NT2/D1 (cell line): ENCODE measurements around the gene SPACA6.

Source experiments
- DNase-seq: peaks from one replicate; pipeline ENCODE4 v3.0.0-alpha.2; 2011; ENCODE audit warnings: low read depth, low spot score
- H3K27me3 ChIP-seq: 2 replicates; pipeline ENCODE4 v1.6.0; 2011; ENCODE audit warnings: mild to moderate bottlenecking; ENCODE audit not compliant: insufficient read length, insufficient read depth
- H3K36me3 ChIP-seq: 2 replicates; pipeline ENCODE4 v1.6.1; 2011; ENCODE audit warnings: mild to moderate bottlenecking, low read length, mixed read lengths; ENCODE audit not compliant: insufficient read depth, insufficient read length
- H3K4me1 ChIP-seq: 2 replicates; pipeline ENCODE4 v1.5.1; 2011; ENCODE audit not compliant: insufficient read depth, insufficient read length
- H3K4me3 ChIP-seq: 2 replicates; pipeline ENCODE4 v1.5.1; 2011; ENCODE audit warnings: low read depth; ENCODE audit not compliant: insufficient read length
- H3K9ac ChIP-seq: 2 replicates; pipeline ENCODE4 v1.6.0; 2011; ENCODE audit warnings: low read depth; ENCODE audit not compliant: insufficient read length
- H3K9me3 ChIP-seq: 2 replicates; pipeline ENCODE4 v1.5.1; 2011; ENCODE audit warnings: mild to moderate bottlenecking, low read length; ENCODE audit not compliant: insufficient read depth
- SUZ12 ChIP-seq: IDR thresholded peaks from 2 replicates; pipeline ENCODE4 v1.6.1; 2011; ENCODE audit not compliant: insufficient read length, insufficient read depth; ENCODE audit errors: extremely low read depth
- YY1 ChIP-seq: IDR thresholded peaks from 2 replicates; pipeline ENCODE4 v1.6.1; 2011; ENCODE audit not compliant: insufficient read length, insufficient read depth
- ZNF274 ChIP-seq: IDR thresholded peaks from 2 replicates; pipeline ENCODE4 v1.6.1; 2011; ENCODE audit warnings: mild to moderate bottlenecking, low read depth, low read length

Gene SPACA6

GRCh38 chr19:51689751-51690453, 3.2 kb upstream of the SPACA6 start:
- Histone ChIP-seq H3K27me3 (no peaks in the 10 kb centered on the region), H3K9ac (peak overlapping the region; percentile 81), H3K9me3 (peaks cover 18% of the 10 kb centered on the region), H3K4me3 (peak overlapping the region; percentile 68), H3K36me3 (peaks cover 28% of the 10 kb centered on the region), H3K4me1 (peaks cover 2% of the 10 kb centered on the region)
- TF ChIP-seq ZNF274, result no peak
- TF ChIP-seq SUZ12, result no peak
- TF ChIP-seq YY1, result no peak
- peak; percentile 49 for DNase-seq

- peaks cover 34% of the 10 kb centered on the region for H3K36me3 ChIP-seq
- H3K4me1 ChIP-seq, result peaks cover 2% of the 10 kb centered on the region
- H3K27me3 ChIP-seq, result no peaks in the 10 kb centered on the region
- H3K9me3 ChIP-seq, result peaks cover 12% of the 10 kb centered on the region; the same call in 1 of the 2 replicates
- no peak for DNase-seq
- no peak for TF ChIP-seq YY1
- TF ChIP-seq SUZ12, result no peak
- TF ChIP-seq ZNF274, result no peak
- H3K9ac ChIP-seq, result peak overlapping the region; percentile 81
- H3K4me3 ChIP-seq, result peak overlapping the region; percentile 68
Measured at GRCh38 chr19:51690454-51691073, 2.6 kb upstream of the SPACA6 start.

- Histone ChIP-seq H3K9ac (peak overlapping the region; percentile 64), H3K4me1 (peaks cover 2% of the 10 kb centered on the region)
Measured at GRCh38 chr19:51691074-51691583, 2.0 kb upstream of the SPACA6 start.

DNA sequence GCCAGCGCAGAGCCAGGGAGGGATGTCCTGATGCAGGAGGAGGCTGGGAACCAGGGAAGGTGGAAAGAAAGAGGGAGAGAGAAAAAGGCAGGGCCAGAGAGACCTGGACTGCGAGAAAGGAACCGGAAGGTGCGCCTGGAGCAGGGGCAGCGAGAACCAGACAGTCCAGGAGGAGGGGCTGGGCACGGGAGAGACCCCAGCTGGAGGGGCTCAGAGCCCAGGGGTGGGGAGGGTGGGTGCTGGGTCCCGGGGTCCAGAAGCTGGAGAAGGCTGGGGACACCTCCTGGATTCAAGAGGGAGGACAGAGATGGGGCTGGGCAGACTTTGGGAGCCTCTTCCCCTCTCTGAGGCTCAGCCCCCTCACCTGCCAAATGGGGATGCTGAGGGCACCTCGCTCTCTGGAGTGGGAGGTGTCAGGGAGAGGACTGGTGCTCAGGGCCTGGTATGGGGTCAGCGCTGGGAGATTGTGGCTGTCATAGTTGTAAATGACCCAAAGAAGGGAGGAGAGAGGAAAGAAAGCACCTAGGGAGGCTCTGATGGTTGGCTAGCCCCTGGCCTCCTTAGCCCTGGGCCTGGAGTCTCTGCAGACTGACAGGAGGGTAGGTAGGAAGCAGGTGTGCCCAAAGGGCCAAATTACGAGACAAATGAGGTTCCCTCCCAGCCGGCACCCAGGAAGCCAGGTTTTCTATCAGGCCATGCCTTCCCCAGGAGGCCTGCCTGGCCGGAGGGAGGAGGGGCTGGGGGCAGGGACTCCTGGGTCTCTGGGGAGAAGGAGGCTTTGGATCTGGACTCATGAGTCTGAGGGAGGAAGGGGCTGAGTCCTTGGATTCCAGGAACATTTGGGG, 1.3 kb upstream of the SPACA6 start:
- peak overlapping the region; percentile 64 for H3K9ac ChIP-seq
- DNase-seq, result no peak

More at GRCh38 chr19:51691074-51691583, 2.0 kb upstream of the SPACA6 start:
- DNase-seq, result peak; percentile 70
- Histone ChIP-seq H3K9me3 (peaks cover 6% of the 10 kb centered on the region; the same call in 1 of the 2 replicates), H3K4me3 (peak overlapping the region; percentile 37), H3K27me3 (no peaks in the 10 kb centered on the region), H3K36me3 (peaks cover 40% of the 10 kb centered on the region)
- TF ChIP-seq SUZ12 (no peak), ZNF274 (no peak), YY1 (no peak)

DNA sequence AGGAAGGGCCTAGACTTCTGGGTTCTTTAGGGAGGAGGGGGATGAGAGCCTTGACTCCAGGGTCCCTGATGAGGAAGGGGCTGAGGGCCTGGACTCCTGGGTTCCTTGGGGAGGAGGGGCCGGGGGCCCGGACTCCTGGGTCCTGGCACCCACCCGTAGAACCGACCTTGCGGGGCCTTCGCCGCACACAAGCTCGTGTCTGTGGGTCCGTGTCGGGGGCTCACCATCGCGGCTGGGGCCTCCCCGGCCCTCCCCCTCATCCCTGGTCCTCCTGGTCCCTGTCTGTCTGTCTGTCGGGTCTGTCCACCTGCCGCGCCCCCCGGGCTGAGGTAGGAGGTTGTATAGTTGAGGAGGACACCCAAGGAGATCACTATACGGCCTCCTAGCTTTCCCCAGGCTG, 662 bp upstream of the SPACA6 start:
- no peak overlapping the region for H3K9ac ChIP-seq
- H3K27me3 ChIP-seq, result no peaks in the 10 kb centered on the region
- no peak for DNase-seq
- peaks cover 2% of the 10 kb centered on the region for H3K4me1 ChIP-seq
- peaks cover 53% of the 10 kb centered on the region for H3K36me3 ChIP-seq
- H3K4me3 ChIP-seq, result no peak overlapping the region
- no peaks in the 10 kb centered on the region for H3K9me3 ChIP-seq
- TF ChIP-seq SUZ12, result no peak

More for the DNA sequence above, 1.3 kb upstream of the SPACA6 start:
- Histone ChIP-seq H3K27me3 (no peaks in the 10 kb centered on the region), H3K36me3 (peaks cover 46% of the 10 kb centered on the region), H3K4me3 (peak overlapping the region; percentile 37), H3K9me3 (no peaks in the 10 kb centered on the region), H3K4me1 (peaks cover 2% of the 10 kb centered on the region)
- TF ChIP-seq SUZ12 (no peak), YY1 (no peak)

- H3K9ac ChIP-seq, result no peak overlapping the region
- peaks cover 2% of the 10 kb centered on the region for H3K4me1 ChIP-seq
- H3K9me3 ChIP-seq, result no peaks in the 10 kb centered on the region
- no peak for TF ChIP-seq YY1
- H3K4me3 ChIP-seq, result no peak overlapping the region
- peaks cover 66% of the 10 kb centered on the region for H3K36me3 ChIP-seq
- H3K27me3 ChIP-seq, result no peaks in the 10 kb centered on the region
- DNase-seq, result no peak
Measured at GRCh38 chr19:51693819-51694218, 689 bp downstream of the SPACA6 start.
